Hepatocyte (in vitro differentiated cells): ENCODE measurements around the gene EGF. TPM values are rescaled to one million over a fixed set of nuclear protein-coding genes. Genes with fewer than 3 reads are reported as not detected.
A peak's percentile ranks its signal among the peaks of the same experiment; 100 is the strongest.

Experiments used
- DNase-seq: peaks from one replicate; pipeline ENCODE4 v3.0.0-alpha.2; 2016; ENCODE audit warnings: low spot score
- H2AFZ ChIP-seq: fragments of 200-600 bp; sonication (generic); 2 replicates; pipeline ENCODE4 v1.6.0; 2016; ENCODE audit warnings: antibody characterized with exemption, mild to moderate bottlenecking
- H3K27ac ChIP-seq: fragments of 200-600 bp; sonication (generic); 2 replicates; pipeline ENCODE4 v1.5.1; 2016; ENCODE audit warnings: mild to moderate bottlenecking
- H3K27me3 ChIP-seq: fragments of 200-600 bp; sonication (generic); 2 replicates; pipeline ENCODE4 v1.6.1; 2016
- H3K36me3 ChIP-seq: fragments of 200-600 bp; sonication (generic); replicated peaks from 2 replicates; pipeline ENCODE4 v1.5.1; 2016; ENCODE audit warnings: low read depth; ENCODE audit not compliant: insufficient read depth
- H3K4me1 ChIP-seq: fragments of 200-600 bp; sonication (generic); 2 replicates; pipeline ENCODE4 v1.5.1; 2016; ENCODE audit warnings: mild to moderate bottlenecking, moderate library complexity; ENCODE audit not compliant: insufficient read depth
- H3K4me2 ChIP-seq: fragments of 200-600 bp; sonication (generic); 2 replicates; pipeline ENCODE4 v1.6.0; 2016
- H3K4me3 ChIP-seq: fragments of 200-600 bp; sonication (generic); 2 replicates; pipeline ENCODE4 v1.5.1; 2016; ENCODE audit warnings: mild to moderate bottlenecking
- H3K79me2 ChIP-seq: fragments of 200-600 bp; sonication (generic); 2 replicates; pipeline ENCODE4 v1.6.0; 2017; ENCODE audit warnings: mild to moderate bottlenecking
- H3K9me2 ChIP-seq: fragments of 200-600 bp; sonication (generic); replicated peaks from 2 replicates; pipeline ENCODE4 v1.6.0; 2017; ENCODE audit warnings: mild to moderate bottlenecking; ENCODE audit not compliant: insufficient read depth
- H3K9me3 ChIP-seq: fragments of 200-600 bp; sonication (generic); 2 replicates; pipeline ENCODE4 v1.5.1; 2016; ENCODE audit warnings: low read depth, mild to moderate bottlenecking
- H4K20me1 ChIP-seq: fragments of 200-600 bp; sonication (generic); 2 replicates; pipeline ENCODE4 v1.6.0; 2016; ENCODE audit warnings: mild to moderate bottlenecking; ENCODE audit not compliant: insufficient read depth, poor library complexity, severe bottlenecking
- EZH2 ChIP-seq: fragments of 200-600 bp; sonication (generic); IDR thresholded peaks from 2 replicates; pipeline ENCODE4 v1.6.1; 2016; ENCODE audit warnings: antibody characterized with exemption, mild to moderate bottlenecking, borderline replicate concordance
- EZH2phosphoT487 ChIP-seq: fragments of 200-600 bp; sonication (generic); IDR thresholded peaks from one replicate; pipeline ENCODE4 v1.6.1; 2018; ENCODE audit warnings: antibody characterized with exemption, mild to moderate bottlenecking, low read depth, moderate library complexity; ENCODE audit not compliant: unreplicated experiment, severe bottlenecking
- WGBS: methylation state at CpG from one replicate; pipeline ENCODE4 v1.1.6; 2016; ENCODE audit warnings: low lambda C conversion rate; ENCODE audit errors: missing lambda C conversion rate; 5-methylcytosine and 5-hydroxymethylcytosine counted together
- polyA plus RNA-seq: library from polyadenylated mRNA; unstranded; fragments of >200 nt; fragmentation: Nextera tagmentation; extraction: Ambion mirVana; gene quantifications from 2 replicates; pipeline ENCODE4 v1.2.1, GENCODE V29; 2016
- total RNA-seq: library from RNA; depleted of rRNA; stranded (reverse); fragments of >200 nt; gene quantifications from 2 replicates; pipeline ENCODE4 v1.2.3, GENCODE V29; 2014
- TF ChIP-seq, protein P1 (sequence below): fragments of 200-600 bp; sonication (generic); IDR thresholded peaks from 2 replicates; pipeline ENCODE4 v1.5.1; 2016; ENCODE audit warnings: antibody characterized with exemption, mild to moderate bottlenecking; ENCODE audit not compliant: poor library complexity

The EGF gene
- total and polyA plus RNA-seq, 2 experiments from 2014 or later: 5.0 to 18.0 TPM

GRCh38 chr4:109908731-109909130 lies 4.0 kb upstream of the EGF start:
- no peak overlapping the region for H2AFZ ChIP-seq
- TF ChIP-seq, protein P1, sequence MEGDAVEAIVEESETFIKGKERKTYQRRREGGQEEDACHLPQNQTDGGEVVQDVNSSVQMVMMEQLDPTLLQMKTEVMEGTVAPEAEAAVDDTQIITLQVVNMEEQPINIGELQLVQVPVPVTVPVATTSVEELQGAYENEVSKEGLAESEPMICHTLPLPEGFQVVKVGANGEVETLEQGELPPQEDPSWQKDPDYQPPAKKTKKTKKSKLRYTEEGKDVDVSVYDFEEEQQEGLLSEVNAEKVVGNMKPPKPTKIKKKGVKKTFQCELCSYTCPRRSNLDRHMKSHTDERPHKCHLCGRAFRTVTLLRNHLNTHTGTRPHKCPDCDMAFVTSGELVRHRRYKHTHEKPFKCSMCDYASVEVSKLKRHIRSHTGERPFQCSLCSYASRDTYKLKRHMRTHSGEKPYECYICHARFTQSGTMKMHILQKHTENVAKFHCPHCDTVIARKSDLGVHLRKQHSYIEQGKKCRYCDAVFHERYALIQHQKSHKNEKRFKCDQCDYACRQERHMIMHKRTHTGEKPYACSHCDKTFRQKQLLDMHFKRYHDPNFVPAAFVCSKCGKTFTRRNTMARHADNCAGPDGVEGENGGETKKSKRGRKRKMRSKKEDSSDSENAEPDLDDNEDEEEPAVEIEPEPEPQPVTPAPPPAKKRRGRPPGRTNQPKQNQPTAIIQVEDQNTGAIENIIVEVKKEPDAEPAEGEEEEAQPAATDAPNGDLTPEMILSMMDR: no peak
- TF ChIP-seq EZH2phosphoT487 (no peak), EZH2 (no peak)
- 84% methylated on average over 1 of the region's 1 CpG for WGBS

DNA sequence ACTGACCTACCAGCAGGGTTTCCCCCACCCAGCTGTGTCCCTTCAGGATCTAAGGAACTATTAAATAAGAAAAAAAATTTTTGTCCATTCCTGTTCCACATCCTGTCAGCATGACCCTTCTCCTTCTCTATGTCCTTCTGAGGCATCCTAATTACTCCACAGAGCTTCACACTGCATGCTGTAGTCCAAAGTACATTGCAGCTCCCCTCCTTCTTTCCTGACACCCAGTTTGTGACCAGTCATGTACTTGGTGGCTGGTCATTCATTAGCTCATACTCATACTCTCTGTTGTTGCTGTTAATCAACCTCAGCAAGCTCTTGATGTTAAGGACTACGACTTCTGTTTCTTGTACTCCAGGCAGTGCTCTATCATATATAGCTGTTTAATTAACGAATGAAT lies 2.4 kb upstream of the EGF start:
- peak; percentile 52 for DNase-seq
- H3K27me3 ChIP-seq: no peaks in the 10 kb centered on the region
- no peaks in the 10 kb centered on the region for H4K20me1 ChIP-seq
- no peaks in the 10 kb centered on the region for H3K9me2 ChIP-seq
- peaks cover 5% of the 10 kb centered on the region for H3K36me3 ChIP-seq
- TF ChIP-seq, protein P1: no peak
- TF ChIP-seq EZH2phosphoT487: no peak
- no peak for TF ChIP-seq EZH2
- H3K27ac ChIP-seq: peak overlapping the region; percentile 59
- 89% methylated on average over 2 of the region's 2 CpGs for WGBS
- H3K4me3 ChIP-seq: no peak overlapping the region
- H3K4me2 ChIP-seq: no peak overlapping the region
- H2AFZ ChIP-seq: no peak overlapping the region
- H3K9me3 ChIP-seq: no peaks in the 10 kb centered on the region
- H3K4me1 ChIP-seq: peaks cover 14% of the 10 kb centered on the region
- no peaks in the 10 kb centered on the region for H3K79me2 ChIP-seq

More at GRCh38 chr4:109908731-109909130, 4.0 kb upstream of the EGF start:
- no peak for DNase-seq
- Histone ChIP-seq H3K4me2 (no peak overlapping the region), H3K27me3 (no peaks in the 10 kb centered on the region), H3K4me1 (peaks cover 14% of the 10 kb centered on the region), H3K9me3 (no peaks in the 10 kb centered on the region), H3K36me3 (peaks cover 5% of the 10 kb centered on the region), H3K27ac (no peak overlapping the region), H3K9me2 (no peaks in the 10 kb centered on the region), H3K79me2 (no peaks in the 10 kb centered on the region), H4K20me1 (no peaks in the 10 kb centered on the region), H3K4me3 (no peak overlapping the region)

- TF ChIP-seq, protein P1: no peak
- TF ChIP-seq EZH2phosphoT487: no peak
- TF ChIP-seq EZH2: no peak
- H3K9me3 ChIP-seq: no peaks in the 10 kb centered on the region
- WGBS: 77% methylated on average over 2 of the region's 2 CpGs
- H3K4me2 ChIP-seq: peak overlapping the region; percentile 60
- H3K36me3 ChIP-seq: no peaks in the 10 kb centered on the region
- DNase-seq: no peak
- H3K79me2 ChIP-seq: no peaks in the 10 kb centered on the region
- H2AFZ ChIP-seq: peak overlapping the region; percentile 41
- peak overlapping the region; percentile 87 for H3K27ac ChIP-seq
- H3K9me2 ChIP-seq: no peaks in the 10 kb centered on the region
- H3K4me3 ChIP-seq: no peak overlapping the region
- peaks cover 14% of the 10 kb centered on the region for H3K4me1 ChIP-seq
- H3K27me3 ChIP-seq: no peaks in the 10 kb centered on the region
- H4K20me1 ChIP-seq: no peaks in the 10 kb centered on the region
Observed at GRCh38 chr4:109913596-109914241, 1.0 kb downstream of the EGF start.
